NCI-H1694 (cell line): ENCODE measurements around the gene TMEM209.
"Not testable (repeated sequence)": the region's sequence is repeated elsewhere in the genome, so short reads cannot be mapped to it uniquely, and the experiment has no call there.

Source experiments
- DNase-seq: peaks from one replicate; lab custom pipeline; 2025; lab: John Stamatoyannopoulos, UW

The TMEM209 gene

GRCh38 chr7:130126840-130127239, 78.4 kb downstream of the TMEM209 start:
- not testable (repeated sequence) for DNase-seq

- DNase-seq = no peak
Measured at GRCh38 chr7:130124711-130125110, 80.5 kb downstream of the TMEM209 start.

- DNase-seq = no peak
Measured at GRCh38 chr7:130123501-130123900, 81.7 kb downstream of the TMEM209 start.

- DNase-seq = no peak
Measured at GRCh38 chr7:130118801-130119200, 86.4 kb downstream of the TMEM209 start.

DNA sequence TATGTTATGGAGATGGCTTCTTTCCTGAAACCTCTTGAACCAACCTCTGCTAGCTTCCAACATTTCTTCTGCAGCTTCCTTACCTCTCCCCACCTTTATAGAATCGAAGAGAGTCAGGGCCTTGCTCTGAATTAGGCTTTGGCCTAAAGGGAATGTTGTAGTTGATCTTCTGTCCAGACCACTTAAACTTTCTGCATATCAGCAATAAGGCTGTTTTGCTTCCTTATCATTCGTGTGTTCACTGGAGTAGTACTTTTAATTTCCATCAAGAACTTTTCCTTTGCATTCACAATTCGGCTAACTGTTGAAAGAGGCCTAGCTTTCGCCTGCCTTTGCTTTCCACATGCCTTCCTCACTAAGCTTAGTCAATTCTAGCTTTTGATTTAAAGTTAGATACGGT, 86.9 kb downstream of the TMEM209 start:
- no peak for DNase-seq

GRCh38 chr7:130114776-130115175, 90.4 kb downstream of the TMEM209 start:
- DNase-seq = no peak
